Keratinocyte (primary cell): ENCODE measurements around the gene SNRPD3.

Source experiments
- EZH2 ChIP-seq: IDR thresholded peaks from one replicate; pipeline ENCODE4 v1.6.1; 2012; ENCODE audit warnings: inconsistent platforms, mild to moderate bottlenecking, low read length, moderate library complexity
- TF ChIP-seq, protein P1 (sequence below), 3 experiments: IDR thresholded peaks in 1 of 3; conservative IDR thresholded peaks in 1 of 3; optimal IDR thresholded peaks in 1 of 3; 2 replicates in 2 of 3; 3 replicates in 1 of 3; pipeline versions ENCODE3 to v1.5.1; 2011; ENCODE audit warnings: low read length in 3 of 3, mild to moderate bottlenecking in 3 of 3, moderate library complexity in 2 of 3, control low read depth in 1 of 3, inconsistent platforms in 1 of 3; ENCODE audit not compliant: insufficient read depth in 2 of 3; ENCODE audit errors: extremely low read depth in 1 of 3

DNA sequence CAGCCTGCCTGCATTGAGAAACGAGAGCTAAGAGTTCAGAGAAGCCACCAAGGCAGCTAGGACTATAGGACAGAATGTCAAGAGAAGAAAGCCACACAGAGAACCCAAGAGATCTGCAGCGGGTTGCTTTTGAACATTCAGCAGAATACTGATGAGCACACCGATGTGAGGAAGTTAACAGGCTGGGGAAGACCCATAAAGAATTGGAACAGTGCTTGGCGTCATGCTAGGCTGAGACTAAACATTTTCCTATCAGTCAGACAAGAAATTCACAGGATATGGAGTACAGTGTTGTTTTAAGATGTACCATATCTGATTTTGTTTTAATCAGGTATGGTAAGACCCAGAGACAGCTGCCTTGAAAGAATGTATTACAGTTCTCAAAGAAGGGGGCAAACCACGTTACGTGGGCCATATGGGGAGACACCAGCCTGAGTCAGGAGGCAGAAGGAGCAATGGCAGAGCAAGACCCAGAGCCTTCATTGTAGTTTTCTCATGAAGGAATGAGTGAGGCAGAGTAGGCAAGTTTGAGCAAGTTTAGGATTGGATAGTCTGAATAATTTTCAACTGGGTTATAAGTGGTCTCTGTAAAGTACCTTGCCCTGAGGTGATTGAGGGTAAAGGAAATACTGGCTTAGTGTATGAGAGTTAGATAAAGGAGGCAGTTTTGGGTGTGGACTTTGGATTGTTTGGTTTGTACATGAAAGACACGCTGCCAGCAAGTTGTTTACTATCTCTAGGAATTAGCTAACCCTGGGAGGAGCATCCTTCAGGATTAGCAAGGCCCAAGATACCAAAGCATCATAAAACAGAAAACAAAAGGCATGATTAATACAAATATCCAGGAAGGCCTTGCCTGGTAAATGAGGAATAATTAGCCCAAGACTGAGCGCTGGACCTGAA lies 22.8 kb downstream of the SNRPD3 start:
- TF ChIP-seq, protein P1, sequence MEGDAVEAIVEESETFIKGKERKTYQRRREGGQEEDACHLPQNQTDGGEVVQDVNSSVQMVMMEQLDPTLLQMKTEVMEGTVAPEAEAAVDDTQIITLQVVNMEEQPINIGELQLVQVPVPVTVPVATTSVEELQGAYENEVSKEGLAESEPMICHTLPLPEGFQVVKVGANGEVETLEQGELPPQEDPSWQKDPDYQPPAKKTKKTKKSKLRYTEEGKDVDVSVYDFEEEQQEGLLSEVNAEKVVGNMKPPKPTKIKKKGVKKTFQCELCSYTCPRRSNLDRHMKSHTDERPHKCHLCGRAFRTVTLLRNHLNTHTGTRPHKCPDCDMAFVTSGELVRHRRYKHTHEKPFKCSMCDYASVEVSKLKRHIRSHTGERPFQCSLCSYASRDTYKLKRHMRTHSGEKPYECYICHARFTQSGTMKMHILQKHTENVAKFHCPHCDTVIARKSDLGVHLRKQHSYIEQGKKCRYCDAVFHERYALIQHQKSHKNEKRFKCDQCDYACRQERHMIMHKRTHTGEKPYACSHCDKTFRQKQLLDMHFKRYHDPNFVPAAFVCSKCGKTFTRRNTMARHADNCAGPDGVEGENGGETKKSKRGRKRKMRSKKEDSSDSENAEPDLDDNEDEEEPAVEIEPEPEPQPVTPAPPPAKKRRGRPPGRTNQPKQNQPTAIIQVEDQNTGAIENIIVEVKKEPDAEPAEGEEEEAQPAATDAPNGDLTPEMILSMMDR (optimal IDR thresholded peaks at IDR 0.05 in 1 of 3, IDR thresholded peaks at IDR 0.05 in 1 of 3, conservative IDR thresholded peaks at IDR 0.05 in 1 of 3; ENCODE audit: extremely low read depth in 1 of 3, insufficient read depth in 2 of 3, low read length in 3 of 3), result no peak
- TF ChIP-seq EZH2, result no peak
